GM23338 (cell line): Measurements from ENCODE around the gene OR10K2. TPM values are rescaled to one million over a fixed set of nuclear protein-coding genes. Genes with fewer than 3 reads are reported as not detected.
A peak's percentile ranks its signal among the peaks of the same experiment; 100 is the strongest.
"Not testable (repeated sequence)": the region's sequence is repeated elsewhere in the genome, so short reads cannot be mapped to it uniquely, and the experiment has no call there.

Source experiments
- ATAC-seq: fragments of 200-7000 bp; cut with Tn5 transposase; 3 replicates; pipeline ENCODE4 v1.9.1; 2020
- DNase-seq: peaks from one replicate; pipeline ENCODE4 v3.0.0-alpha.2; 2015; ENCODE audit warnings: low spot score
- H2AFZ ChIP-seq: fragments of 200-600 bp; sonication (generic); 2 replicates; pipeline ENCODE4 v1.8.0; 2016; ENCODE audit warnings: antibody characterized with exemption, mild to moderate bottlenecking, moderate library complexity
- H3F3A ChIP-seq: fragments of 200-600 bp; sonication (generic); replicated peaks from 2 replicates; pipeline ENCODE4 v1.8.0; 2017; ENCODE audit warnings: antibody characterized with exemption, mixed run types, low read depth
- H3K27ac ChIP-seq: fragments of 200-600 bp; sonication (generic); 2 replicates; pipeline ENCODE4 v1.6.1; 2016; ENCODE audit warnings: low read depth
- H3K27me3 ChIP-seq: fragments of 200-600 bp; sonication (generic); 2 replicates; pipeline ENCODE4 v1.8.0; 2016; ENCODE audit warnings: mild to moderate bottlenecking, mixed run types, moderate library complexity; ENCODE audit not compliant: insufficient read depth
- H3K36me3 ChIP-seq: fragments of 200-600 bp; sonication (generic); 2 replicates; pipeline ENCODE4 v1.8.0; 2016; ENCODE audit warnings: mild to moderate bottlenecking; ENCODE audit not compliant: insufficient read depth
- H3K4me1 ChIP-seq: fragments of 200-600 bp; sonication (generic); 2 replicates; pipeline ENCODE4 v1.8.0; 2016; ENCODE audit warnings: mild to moderate bottlenecking, moderate library complexity; ENCODE audit not compliant: insufficient read depth
- H3K4me2 ChIP-seq: fragments of 200-600 bp; sonication (generic); 2 replicates; pipeline ENCODE4 v1.7.1; 2017; ENCODE audit warnings: mixed run types
- H3K4me3 ChIP-seq: fragments of 200-600 bp; sonication (generic); 2 replicates; pipeline ENCODE4 v1.6.1; 2016; ENCODE audit warnings: mixed run types
- H3K79me2 ChIP-seq: fragments of 200-600 bp; sonication (generic); replicated peaks from 2 replicates; pipeline ENCODE4 v1.8.0; 2017; ENCODE audit warnings: mild to moderate bottlenecking; ENCODE audit not compliant: insufficient read depth
- H3K9me2 ChIP-seq: fragments of 200-600 bp; sonication (generic); 2 replicates; pipeline ENCODE4 v1.8.0; 2017; ENCODE audit not compliant: insufficient read depth
- H4K20me1 ChIP-seq: fragments of 200-600 bp; sonication (generic); replicated peaks from 2 replicates; pipeline ENCODE4 v1.8.0; 2017; ENCODE audit warnings: mild to moderate bottlenecking; ENCODE audit not compliant: insufficient read depth
- H3K27ac Mint-ChIP-seq: 2 replicates; pipeline ENCODE4 v1.8.0; 2020; ENCODE audit warnings: inconsistent platforms, mild to moderate bottlenecking, moderate library complexity, mixed read lengths
- H3K27me3 Mint-ChIP-seq: 3 replicates; pipeline ENCODE4 v1.8.0; 2022; ENCODE audit warnings: low read depth, mild to moderate bottlenecking, moderate library complexity, mixed read lengths, inconsistent platforms; ENCODE audit not compliant: insufficient read depth, poor library complexity
- H3K36me3 Mint-ChIP-seq: 3 replicates; pipeline ENCODE4 v1.8.0; 2021; ENCODE audit warnings: low read depth, mild to moderate bottlenecking, inconsistent platforms, moderate library complexity, mixed read lengths
- H3K4me1 Mint-ChIP-seq: 3 replicates; pipeline ENCODE4 v1.8.0; 2020; ENCODE audit warnings: mild to moderate bottlenecking, inconsistent platforms, mixed read lengths
- H3K4me3 Mint-ChIP-seq: 3 replicates; pipeline ENCODE4 v1.8.0; 2021; ENCODE audit warnings: moderate library complexity, mild to moderate bottlenecking, inconsistent platforms, mixed read lengths
- H3K9me3 Mint-ChIP-seq: 3 replicates; pipeline ENCODE4 v1.8.0; 2020; ENCODE audit warnings: moderate library complexity, mild to moderate bottlenecking, inconsistent platforms, mixed read lengths
- CREB1 ChIP-seq: fragments of 250-450 bp; sonication (Bioruptor Pico); IDR thresholded peaks from 2 replicates; pipeline ENCODE4 v1.5.0; 2020; ENCODE audit warnings: low read depth, mild to moderate bottlenecking, moderate library complexity
- CTCF ChIP-seq, 2 experiments: fragments of 200-600 bp in 1 of 2; sonication (generic) in 1 of 2; conservative IDR thresholded peaks; 2 replicates each; pipeline versions ENCODE4 v1.5.1 to v1.6.1; 2016 to 2017; ENCODE audit warnings: antibody characterized with exemption in 2 of 2, low read depth in 2 of 2, mild to moderate bottlenecking in 2 of 2, moderate library complexity in 1 of 2
- ETS1 ChIP-seq: IDR thresholded peaks from 2 replicates; pipeline ENCODE4 v1.6.1; 2016; ENCODE audit warnings: antibody characterized with exemption
- EZH2 ChIP-seq: fragments of 200-600 bp; sonication (generic); IDR thresholded peaks from one replicate; pipeline ENCODE4 v1.8.0; 2017; ENCODE audit warnings: antibody characterized with exemption, mild to moderate bottlenecking, low read depth; ENCODE audit not compliant: unreplicated experiment
- NANOG ChIP-seq: IDR thresholded peaks from 2 replicates; pipeline ENCODE4 v1.6.1; 2016; ENCODE audit warnings: antibody characterized with exemption, borderline replicate concordance
- POLR2AphosphoS5 ChIP-seq: IDR thresholded peaks from 2 replicates; pipeline ENCODE4 v1.6.1; 2016; ENCODE audit warnings: antibody characterized with exemption, low read depth
- ZNF114 ChIP-seq: fragments of 250-450 bp; sonication (Bioruptor Pico); IDR thresholded peaks from 2 replicates; pipeline ENCODE4 v1.5.0; 2020; ENCODE audit warnings: mild to moderate bottlenecking, moderate library complexity
- ZNF331 ChIP-seq: fragments of 250-450 bp; sonication (Bioruptor Pico); IDR thresholded peaks from 2 replicates; pipeline ENCODE4 v1.5.0; 2020; ENCODE audit warnings: low read depth, mild to moderate bottlenecking, moderate library complexity
- polyA plus RNA-seq: library from polyadenylated mRNA; unstranded; fragments of >200 nt; fragmentation: Nextera tagmentation; extraction: Ambion mirVana; gene quantifications from 2 replicates; pipeline ENCODE4 v1.2.1, GENCODE V29; 2016
- total RNA-seq: library from RNA; depleted of rRNA; stranded (reverse); fragments of >200 nt; shearing (Covaris generic); gene quantifications from 2 replicates; pipeline ENCODE4 v1.2.3, GENCODE V29; 2014
- TF ChIP-seq, protein P1 (sequence below): fragments of 250-450 bp; sonication (Bioruptor Pico); IDR thresholded peaks from 2 replicates; pipeline ENCODE4 v1.5.0; 2020; ENCODE audit warnings: mild to moderate bottlenecking, moderate library complexity

Gene OR10K2
- total and polyA plus RNA-seq, 2 experiments from 2014 or later, result not detected

GRCh38 chr1:158374101-158374500 lies 51.9 kb downstream of the OR10K2 start:
- H4K20me1 ChIP-seq, H3K36me3 ChIP-seq, H2AFZ ChIP-seq, H3K4me3 ChIP-seq, H3K4me3 Mint-ChIP-seq, H3F3A ChIP-seq, H3K36me3 Mint-ChIP-seq, H3K27ac ChIP-seq, H3K4me2 ChIP-seq, H3K4me1 ChIP-seq, H3K27me3 Mint-ChIP-seq, H3K9me2 ChIP-seq, H3K27me3 ChIP-seq, H3K27ac Mint-ChIP-seq, DNase-seq, H3K4me1 Mint-ChIP-seq, H3K9me3 Mint-ChIP-seq, H3K79me2 ChIP-seq, ATAC-seq: not testable (repeated sequence)

DNA sequence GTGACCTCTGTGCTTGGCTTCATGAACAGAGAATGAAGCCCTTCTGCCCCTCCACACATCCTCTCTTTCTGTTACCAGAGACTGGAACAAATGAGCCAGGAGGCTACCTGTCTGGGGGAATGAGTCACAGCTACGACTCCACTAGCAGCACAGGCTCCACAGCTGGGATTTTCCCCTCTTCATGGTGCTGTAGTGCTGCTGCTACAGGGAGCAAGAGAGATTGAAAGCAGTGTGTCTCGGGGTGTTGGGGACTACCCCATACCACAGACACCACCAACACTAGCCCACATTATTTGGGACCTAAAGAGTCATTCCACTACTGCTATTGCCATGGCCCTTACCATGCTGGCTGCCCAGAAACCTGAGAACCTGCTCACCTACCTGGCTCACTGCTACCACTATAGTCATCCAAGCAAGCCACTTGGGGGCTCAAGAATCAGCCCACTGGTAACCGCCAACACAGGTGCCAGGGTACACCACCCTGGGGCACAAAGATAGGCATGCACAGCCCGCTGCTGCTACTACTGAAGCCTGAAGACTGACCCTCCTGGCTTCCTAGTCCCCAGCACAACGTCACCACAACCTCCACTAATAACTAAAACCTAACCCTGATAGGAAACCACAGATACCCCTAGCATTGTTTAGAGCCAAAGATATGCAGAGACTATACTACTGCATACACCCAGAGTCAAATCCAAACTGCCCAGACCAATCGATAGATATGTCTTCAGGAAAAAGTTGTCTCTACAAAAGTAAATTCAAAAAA lies 54.7 kb downstream of the OR10K2 start:
- no peaks in the 10 kb centered on the region for H3K27me3 ChIP-seq
- Mint-ChIP-seq H3K4me1 (no peaks in the 10 kb centered on the region), H3K4me3 (no peak overlapping the region), H3K36me3 (no peaks in the 10 kb centered on the region), H3K27ac (no peak overlapping the region), H3K27me3 (peaks cover 3% of the 10 kb centered on the region), H3K9me3 (peaks cover 1% of the 10 kb centered on the region; the same call in 1 of the 3 replicates)
- no peak overlapping the region for H3K27ac ChIP-seq
- H3K4me3 ChIP-seq, result no peak overlapping the region
- H3K79me2 ChIP-seq, result no peaks in the 10 kb centered on the region
- DNase-seq, result no peak
- peak overlapping the region; percentile 78; the same call in 1 of the 2 replicates for H2AFZ ChIP-seq
- H3K9me2 ChIP-seq, result peaks cover 3% of the 10 kb centered on the region; the same call in 1 of the 2 replicates
- H4K20me1 ChIP-seq, result no peaks in the 10 kb centered on the region
- no peaks in the 10 kb centered on the region for H3K4me1 ChIP-seq
- no peaks in the 10 kb centered on the region for H3F3A ChIP-seq
- no peak overlapping the region for H3K4me2 ChIP-seq
- no peaks in the 10 kb centered on the region for H3K36me3 ChIP-seq
- no peak for ATAC-seq
- TF ChIP-seq ZNF114 (no peak), CTCF (conservative IDR thresholded peaks at IDR 0.05; ENCODE audit: low read depth in 2 of 2) (no peak), ZNF331 (CRISPR knock-in tag) (no peak), NANOG (no peak), EZH2 (no peak), CREB1 (CRISPR knock-in tag) (no peak), ETS1 (no peak), POLR2AphosphoS5 (no peak)
- TF ChIP-seq, protein P1, sequence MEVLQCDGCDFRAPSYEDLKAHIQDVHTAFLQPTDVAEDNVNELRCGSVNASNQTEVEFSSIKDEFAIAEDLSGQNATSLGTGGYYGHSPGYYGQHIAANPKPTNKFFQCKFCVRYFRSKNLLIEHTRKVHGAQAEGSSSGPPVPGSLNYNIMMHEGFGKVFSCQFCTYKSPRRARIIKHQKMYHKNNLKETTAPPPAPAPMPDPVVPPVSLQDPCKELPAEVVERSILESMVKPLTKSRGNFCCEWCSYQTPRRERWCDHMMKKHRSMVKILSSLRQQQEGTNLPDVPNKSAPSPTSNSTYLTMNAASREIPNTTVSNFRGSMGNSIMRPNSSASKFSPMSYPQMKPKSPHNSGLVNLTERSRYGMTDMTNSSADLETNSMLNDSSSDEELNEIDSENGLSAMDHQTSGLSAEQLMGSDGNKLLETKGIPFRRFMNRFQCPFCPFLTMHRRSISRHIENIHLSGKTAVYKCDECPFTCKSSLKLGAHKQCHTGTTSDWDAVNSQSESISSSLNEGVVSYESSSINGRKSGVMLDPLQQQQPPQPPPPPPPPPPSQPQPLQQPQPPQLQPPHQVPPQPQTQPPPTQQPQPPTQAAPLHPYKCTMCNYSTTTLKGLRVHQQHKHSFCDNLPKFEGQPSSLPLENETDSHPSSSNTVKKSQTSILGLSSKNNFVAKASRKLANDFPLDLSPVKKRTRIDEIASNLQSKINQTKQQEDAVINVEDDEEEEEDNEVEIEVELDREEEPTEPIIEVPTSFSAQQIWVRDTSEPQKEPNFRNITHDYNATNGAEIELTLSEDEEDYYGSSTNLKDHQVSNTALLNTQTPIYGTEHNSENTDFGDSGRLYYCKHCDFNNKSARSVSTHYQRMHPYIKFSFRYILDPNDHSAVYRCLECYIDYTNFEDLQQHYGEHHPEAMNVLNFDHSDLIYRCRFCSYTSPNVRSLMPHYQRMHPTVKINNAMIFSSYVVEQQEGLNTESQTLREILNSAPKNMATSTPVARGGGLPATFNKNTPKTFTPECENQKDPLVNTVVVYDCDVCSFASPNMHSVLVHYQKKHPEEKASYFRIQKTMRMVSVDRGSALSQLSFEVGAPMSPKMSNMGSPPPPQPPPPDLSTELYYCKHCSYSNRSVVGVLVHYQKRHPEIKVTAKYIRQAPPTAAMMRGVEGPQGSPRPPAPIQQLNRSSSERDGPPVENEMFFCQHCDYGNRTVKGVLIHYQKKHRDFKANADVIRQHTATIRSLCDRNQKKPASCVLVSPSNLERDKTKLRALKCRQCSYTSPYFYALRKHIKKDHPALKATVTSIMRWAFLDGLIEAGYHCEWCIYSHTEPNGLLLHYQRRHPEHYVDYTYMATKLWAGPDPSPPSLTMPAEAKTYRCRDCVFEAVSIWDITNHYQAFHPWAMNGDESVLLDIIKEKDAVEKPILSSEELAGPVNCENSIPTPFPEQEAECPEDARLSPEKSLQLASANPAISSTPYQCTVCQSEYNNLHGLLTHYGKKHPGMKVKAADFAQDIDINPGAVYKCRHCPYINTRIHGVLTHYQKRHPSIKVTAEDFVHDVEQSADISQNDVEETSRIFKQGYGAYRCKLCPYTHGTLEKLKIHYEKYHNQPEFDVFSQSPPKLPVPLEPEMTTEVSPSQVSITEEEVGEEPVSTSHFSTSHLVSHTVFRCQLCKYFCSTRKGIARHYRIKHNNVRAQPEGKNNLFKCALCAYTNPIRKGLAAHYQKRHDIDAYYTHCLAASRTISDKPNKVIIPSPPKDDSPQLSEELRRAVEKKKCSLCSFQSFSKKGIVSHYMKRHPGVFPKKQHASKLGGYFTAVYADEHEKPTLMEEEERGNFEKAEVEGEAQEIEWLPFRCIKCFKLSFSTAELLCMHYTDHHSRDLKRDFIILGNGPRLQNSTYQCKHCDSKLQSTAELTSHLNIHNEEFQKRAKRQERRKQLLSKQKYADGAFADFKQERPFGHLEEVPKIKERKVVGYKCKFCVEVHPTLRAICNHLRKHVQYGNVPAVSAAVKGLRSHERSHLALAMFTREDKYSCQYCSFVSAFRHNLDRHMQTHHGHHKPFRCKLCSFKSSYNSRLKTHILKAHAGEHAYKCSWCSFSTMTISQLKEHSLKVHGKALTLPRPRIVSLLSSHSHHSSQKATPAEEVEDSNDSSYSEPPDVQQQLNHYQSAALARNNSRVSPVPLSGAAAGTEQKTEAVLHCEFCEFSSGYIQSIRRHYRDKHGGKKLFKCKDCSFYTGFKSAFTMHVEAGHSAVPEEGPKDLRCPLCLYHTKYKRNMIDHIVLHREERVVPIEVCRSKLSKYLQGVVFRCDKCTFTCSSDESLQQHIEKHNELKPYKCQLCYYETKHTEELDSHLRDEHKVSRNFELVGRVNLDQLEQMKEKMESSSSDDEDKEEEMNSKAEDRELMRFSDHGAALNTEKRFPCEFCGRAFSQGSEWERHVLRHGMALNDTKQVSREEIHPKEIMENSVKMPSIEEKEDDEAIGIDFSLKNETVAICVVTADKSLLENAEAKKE, result no peak
